NCI-H1417 (cell line): ENCODE data around the gene PTPRN.
"Not testable (repeated sequence)": the region's sequence is repeated elsewhere in the genome, so short reads cannot be mapped to it uniquely, and the experiment has no call there.

Experiments
- DNase-seq, 3 experiments: peaks; one replicate each; lab custom pipeline; 2025; lab: John Stamatoyannopoulos, UW

Gene PTPRN

DNA sequence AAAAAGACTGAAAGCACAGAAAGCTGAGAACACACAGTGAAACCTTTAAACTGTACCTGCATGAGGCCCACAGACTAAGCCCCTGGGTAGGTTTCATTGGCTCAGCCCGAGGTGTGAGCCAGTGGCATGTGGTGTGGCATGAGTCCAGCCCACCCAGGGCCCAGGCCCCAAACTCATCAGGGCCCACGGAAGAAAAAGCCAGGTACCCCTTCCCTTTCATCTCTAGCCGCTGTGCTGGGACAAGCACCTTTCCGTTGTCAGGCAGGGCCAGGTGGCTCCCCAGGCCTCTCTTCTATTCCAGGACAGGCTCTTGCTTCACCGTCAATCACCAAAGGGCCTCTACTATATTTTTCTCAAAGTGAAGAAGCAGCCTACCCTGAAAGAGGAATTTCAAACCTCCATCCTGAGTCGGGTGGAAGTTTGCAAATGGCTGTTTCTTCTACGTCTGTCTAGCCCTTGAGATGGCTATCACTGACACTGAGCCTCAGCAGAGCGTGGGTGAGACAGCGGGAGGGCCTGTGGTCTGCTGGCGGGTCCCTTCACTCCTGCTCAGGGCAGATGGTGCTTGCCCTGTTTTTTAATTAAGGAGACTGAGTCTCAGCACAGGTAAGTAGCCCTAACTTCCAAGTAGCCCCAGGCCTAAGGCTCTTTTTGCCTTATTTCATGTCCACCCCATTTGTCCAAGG is 21.5 kb downstream of the PTPRN start:
- no peak for DNase-seq

- DNase-seq: not testable (repeated sequence)
Observed at GRCh38 chr2:219287116-219287440, 22.1 kb downstream of the PTPRN start.

- DNase-seq: no peak
Observed at GRCh38 chr2:219286436-219287115, 22.6 kb downstream of the PTPRN start.

DNA sequence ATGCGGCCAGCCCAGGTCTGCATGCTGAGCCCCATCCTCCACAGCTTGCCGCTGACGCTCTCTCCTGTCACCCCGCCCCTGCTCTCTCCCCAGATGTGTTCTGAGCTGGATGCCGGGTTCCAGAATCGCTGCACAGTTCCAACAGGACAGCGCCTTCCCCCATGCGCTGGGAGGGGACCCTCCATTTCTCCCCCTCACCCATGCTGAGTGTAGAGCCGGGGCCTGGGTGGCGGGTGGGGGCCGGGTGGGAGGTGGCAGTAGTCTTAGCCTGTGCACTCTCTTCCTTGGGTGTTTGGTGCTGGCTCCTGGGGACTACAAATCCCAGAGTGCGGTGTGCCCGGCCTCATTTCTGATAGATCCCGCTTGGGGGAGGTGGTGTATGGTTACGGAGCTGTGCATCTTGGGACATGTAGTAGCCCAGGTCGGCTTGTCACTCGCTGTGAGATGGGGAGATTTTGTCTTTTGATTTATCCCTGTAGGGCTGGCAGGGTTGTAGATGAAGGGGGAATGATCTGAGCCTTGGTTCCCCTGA is 23.2 kb downstream of the PTPRN start:
- DNase-seq: peak in 1 of 3 experiments; percentile 2

DNA sequence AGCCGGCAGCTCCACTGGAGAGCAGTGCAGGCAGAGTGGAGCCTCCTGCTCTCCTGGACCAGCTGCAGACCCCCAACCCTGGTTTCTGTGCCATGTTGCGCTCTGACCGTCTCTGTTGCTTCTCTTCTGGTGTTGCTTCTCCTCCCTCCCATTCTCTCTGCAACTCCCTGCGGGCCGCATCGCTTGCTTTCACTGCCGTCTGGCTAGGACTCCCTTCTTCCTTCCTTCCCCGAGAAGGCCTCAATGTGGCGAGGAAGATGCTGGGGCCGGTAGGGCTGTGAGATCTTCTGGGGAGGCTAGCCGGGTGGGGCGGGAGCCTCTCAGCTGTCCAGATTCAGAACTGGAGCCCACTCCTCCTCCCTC is 23.8 kb downstream of the PTPRN start:
- no peak for DNase-seq

DNA sequence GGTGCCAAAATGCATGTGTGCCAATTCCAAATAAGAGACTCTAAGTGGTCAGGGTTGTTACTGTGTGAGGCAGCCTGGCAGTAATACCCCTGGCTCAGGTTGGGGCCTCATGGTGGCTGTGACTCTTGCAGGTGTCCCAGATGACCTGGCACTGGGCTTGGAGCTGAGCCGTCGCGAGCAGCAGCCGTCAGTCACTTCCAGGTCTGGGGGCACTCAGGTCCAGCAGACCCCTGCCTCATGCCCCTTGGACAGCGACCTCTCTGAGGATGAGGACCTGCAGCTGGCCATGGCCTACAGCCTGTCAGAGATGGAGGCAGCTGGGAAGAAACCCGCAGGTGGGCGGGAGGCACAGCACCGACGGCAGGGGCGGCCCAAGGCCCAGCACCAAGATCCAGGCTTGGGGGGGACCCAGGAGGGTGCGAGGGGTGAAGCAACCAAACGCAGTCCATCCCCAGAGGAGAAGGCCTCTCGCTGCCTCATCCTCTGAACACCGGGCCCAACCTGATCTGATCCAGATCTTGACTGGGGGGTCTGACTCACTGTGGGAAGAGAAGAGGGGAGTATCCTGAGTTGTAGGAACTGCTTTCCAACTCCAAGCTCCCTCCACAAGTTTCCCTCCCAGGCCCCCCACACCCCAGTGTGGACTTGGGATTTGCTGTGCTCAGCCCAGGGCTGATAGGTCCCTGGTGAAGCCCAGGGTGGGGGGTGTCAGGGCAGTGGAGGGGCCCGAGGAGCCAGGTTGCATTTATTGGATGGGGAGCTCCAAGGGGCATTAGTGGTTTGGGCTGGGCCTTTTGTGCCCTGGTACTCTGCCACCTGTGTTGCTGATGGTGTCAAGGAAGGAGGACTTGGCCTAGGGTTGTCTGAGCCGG is 24.5 kb downstream of the PTPRN start:
- DNase-seq: no peak

- DNase-seq: no peak
Observed at GRCh38 chr2:219282943-219283581, 26.1 kb downstream of the PTPRN start.

DNA sequence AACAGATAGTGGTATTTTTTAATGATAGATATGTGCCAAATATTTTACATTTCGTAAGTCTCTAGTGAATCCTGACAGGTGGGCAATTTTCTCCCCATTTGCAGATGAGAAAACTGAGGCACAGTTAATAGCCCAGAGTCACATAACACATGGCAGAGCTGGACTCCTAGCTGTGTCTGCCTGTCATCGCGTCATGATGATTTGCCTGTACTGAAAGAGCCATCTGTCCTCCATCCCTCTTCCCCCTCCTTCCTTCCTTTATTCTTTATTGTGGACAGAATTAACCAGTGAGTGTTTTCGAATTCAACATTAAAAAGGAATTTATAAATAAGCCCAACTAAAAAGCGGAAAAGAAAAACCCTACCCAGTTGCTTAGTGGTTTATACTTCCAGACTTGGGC is 26.8 kb downstream of the PTPRN start:
- no peak for DNase-seq

- no peak for DNase-seq
Observed at GRCh38 chr2:219281588-219281987, 27.6 kb downstream of the PTPRN start.

GRCh38 chr2:219280651-219281050 is 28.6 kb downstream of the PTPRN start:
- no peak for DNase-seq

- DNase-seq: no peak
Observed at GRCh38 chr2:219279916-219280516, 29.2 kb downstream of the PTPRN start.

DNA sequence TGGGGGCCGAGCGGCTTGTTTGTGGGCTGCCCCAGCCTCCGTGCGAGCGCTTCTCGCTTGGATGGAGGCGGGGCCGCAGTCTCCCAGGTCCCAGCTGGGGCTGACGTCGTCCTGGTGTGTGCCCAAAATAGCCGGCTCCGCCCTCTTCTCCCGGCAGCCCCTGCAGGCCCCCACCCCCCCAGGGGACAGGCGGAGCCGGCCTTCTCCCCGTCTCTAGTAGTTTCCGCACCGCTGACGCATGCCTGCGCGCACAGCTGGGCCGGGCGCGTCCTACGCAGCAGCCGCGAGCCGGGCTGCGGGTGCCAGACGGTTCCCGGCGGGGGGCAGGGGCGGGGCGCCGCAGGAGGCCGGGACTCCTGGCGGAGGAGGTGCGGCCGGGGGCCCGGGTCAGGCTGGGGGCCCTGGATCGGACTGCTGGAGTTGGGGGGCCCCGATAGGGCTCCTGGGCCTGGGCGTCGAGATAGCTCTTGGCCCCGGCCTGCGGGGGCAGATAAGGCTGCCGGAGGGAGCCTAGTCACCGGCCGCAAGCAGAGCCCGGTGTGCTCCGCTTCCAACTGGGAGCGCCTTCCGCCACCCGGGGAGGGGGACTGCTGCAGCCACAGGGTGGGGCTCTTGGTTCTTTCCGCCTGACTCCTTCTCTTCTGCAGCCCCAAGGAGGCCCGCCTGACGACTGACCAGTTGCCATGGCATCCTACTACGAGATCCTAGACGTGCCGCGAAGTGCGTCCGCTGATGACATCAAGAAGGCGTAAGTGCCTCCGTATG is 29.9 kb downstream of the PTPRN start, which contains the start of gene DNAJB2:
Gene DNAJB2 (plus strand): TSS at position 216 of the 765 bp plus-strand sequence. CDS start 468 bp downstream, at position 684.
- peak; percentile 93 to 97 (median 96) for DNase-seq

- DNase-seq: no peak
Observed at GRCh38 chr2:219278655-219279150, 30.5 kb downstream of the PTPRN start.

GRCh38 chr2:219277703-219278654 is 31.2 kb downstream of the PTPRN start:
- DNase-seq: peak; percentile 61 to 83 (median 65)

DNA sequence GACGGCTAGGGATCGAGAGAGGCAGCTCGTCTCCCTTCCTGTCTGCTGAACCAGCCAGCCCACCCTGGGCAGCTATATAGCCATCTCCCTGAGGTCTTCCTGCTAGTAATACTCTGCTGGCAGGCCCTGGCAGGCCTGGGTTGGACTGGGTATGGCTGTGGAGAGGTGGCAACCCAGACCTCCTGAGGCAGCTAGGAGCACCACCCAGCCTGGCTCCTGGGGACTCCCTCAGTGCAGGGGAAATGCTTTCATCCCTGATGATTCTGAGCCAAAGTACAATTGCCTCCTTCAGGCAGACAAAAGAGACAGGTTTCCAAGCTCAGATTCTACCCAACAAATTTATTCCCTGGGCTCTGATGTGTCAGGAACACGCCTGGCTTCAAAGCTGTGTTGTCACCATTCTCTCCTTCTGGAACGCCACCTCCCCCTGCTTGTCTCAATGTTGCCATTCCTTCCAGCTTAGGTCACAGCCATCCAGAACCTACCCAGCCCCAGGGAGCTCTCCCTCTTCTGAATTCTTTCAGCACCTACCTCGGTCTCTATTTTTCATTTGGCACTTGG is 34.8 kb downstream of the PTPRN start:
- no peak for DNase-seq

DNA sequence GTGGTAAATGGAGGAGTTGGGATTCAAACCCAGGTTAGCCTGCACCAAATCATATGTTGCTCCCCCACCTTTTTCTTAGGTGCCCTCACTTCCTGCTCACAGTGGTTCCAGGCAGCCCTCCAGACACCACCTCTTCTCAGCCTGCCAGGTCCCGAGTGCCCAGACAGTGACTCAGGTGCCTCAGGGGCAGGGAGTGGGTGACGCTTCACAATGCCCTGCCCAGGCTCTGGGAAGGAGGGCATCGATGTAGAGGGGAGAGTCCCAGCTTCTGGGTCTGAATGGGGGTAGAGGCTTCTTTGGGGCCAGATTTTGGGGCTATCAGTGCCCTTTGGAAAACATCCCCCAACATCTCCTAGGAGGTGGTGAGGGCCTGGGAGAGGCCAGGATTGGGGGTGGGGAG is 35.3 kb downstream of the PTPRN start:
- no peak for DNase-seq

DNA sequence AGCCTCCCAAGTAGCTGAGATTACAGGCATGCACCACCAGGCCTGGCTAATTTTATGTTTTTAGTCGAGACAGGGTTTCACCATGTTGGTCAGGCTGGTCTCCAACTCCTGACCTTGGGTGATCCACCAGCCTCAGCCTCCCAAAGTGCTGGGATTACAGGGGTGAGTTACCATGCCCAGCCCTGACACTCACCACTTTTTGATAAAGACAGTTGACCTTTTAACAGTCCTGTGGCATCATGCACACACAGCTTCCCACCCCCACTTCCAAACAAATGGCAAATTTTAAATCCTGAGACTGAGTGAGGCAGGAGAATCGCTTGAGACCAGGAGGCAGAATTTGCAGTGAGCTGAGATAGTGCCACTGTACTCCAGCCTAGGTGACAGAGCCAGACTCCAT is 36.2 kb downstream of the PTPRN start:
- no peak for DNase-seq

DNA sequence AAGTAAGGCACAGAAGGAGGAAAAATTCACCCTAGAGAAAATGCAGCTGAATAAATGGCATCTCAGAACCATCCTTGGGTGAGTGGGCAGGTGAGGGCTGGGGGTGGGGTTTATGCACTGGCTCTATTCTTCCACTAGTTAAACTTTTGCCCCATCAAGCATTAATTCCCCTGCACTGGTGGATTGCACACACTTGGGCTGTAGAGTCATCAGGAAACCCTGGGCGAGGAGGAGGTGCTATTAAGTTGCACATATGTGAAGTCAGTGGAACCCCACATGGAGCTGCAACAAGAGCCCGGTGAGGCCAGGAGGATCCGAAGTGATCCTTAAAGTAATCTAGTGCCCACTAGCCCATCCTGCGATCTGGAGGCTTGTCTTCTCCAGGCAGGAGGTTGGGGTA is 36.8 kb downstream of the PTPRN start:
- no peak for DNase-seq

- no peak for DNase-seq
Observed at GRCh38 chr2:219271021-219271420, 38.2 kb downstream of the PTPRN start.
